SU-DHL-6 (cell line): ENCODE measurements around the gene PTPRK.

Experiments used
- H2AFZ ChIP-seq: fragments of 200-600 bp; sonication (generic); 2 replicates; pipeline ENCODE4 v1.6.1; 2014; ENCODE audit warnings: low read depth, mild to moderate bottlenecking, moderate library complexity, mixed read lengths, antibody characterized with exemption, low read length; ENCODE audit not compliant: severe bottlenecking
- H3F3A ChIP-seq: fragments of 200-600 bp; shearing (Covaris generic); 2 replicates; pipeline ENCODE4 v1.6.0; 2016; ENCODE audit warnings: antibody characterized with exemption, mild to moderate bottlenecking; ENCODE audit not compliant: insufficient read depth
- H3K27ac ChIP-seq: fragments of 200-600 bp; sonication (generic); 2 replicates; pipeline ENCODE4 v1.5.1; 2016; ENCODE audit warnings: low read depth, mild to moderate bottlenecking, low read length, moderate library complexity, mixed read lengths
- H3K27me3 ChIP-seq: fragments of 200-600 bp; sonication (generic), shearing (Covaris generic); 2 replicates; pipeline ENCODE4 v1.6.0; 2014; ENCODE audit warnings: mild to moderate bottlenecking, low read length
- H3K36me3 ChIP-seq: fragments of 200-600 bp; sonication (generic); 2 replicates; pipeline ENCODE4 v1.6.1; 2014; ENCODE audit warnings: mild to moderate bottlenecking, low read length, mixed read lengths
- H3K4me2 ChIP-seq: fragments of 300-600, 200-600 bp; shearing (Covaris generic), sonication (generic); 2 replicates; pipeline ENCODE4 v1.6.0; 2014; ENCODE audit warnings: low read length, low read depth, mild to moderate bottlenecking; ENCODE audit not compliant: poor library complexity, severe bottlenecking
- H3K4me3 ChIP-seq: fragments of 200-600 bp; sonication (generic); 2 replicates; pipeline ENCODE4 v1.5.1; 2014; ENCODE audit warnings: antibody characterized with exemption, low read length, mild to moderate bottlenecking, mixed read lengths; ENCODE audit not compliant: insufficient read depth, poor library complexity, severe bottlenecking
- H3K79me2 ChIP-seq: fragments of 200-600 bp; sonication (generic); 2 replicates; pipeline ENCODE4 v1.6.1; 2014; ENCODE audit warnings: mild to moderate bottlenecking, low read length, moderate library complexity; ENCODE audit not compliant: insufficient read depth
- H3K9ac ChIP-seq: fragments of 200-600 bp; sonication (generic); 2 replicates; pipeline ENCODE4 v1.7.0; 2014; ENCODE audit warnings: mild to moderate bottlenecking, low read length
- H3K9me2 ChIP-seq: fragments of 200-600 bp; sonication (generic); replicated peaks from 2 replicates; pipeline ENCODE4 v1.6.1; 2014; ENCODE audit warnings: low read length; ENCODE audit not compliant: insufficient read depth
- H3K9me3 ChIP-seq: fragments of 200-600 bp; sonication (generic); 2 replicates; pipeline ENCODE4 v1.6.1; 2014; ENCODE audit warnings: low read length, mixed read lengths; ENCODE audit not compliant: insufficient read depth
- H4K20me1 ChIP-seq: fragments of 200-600 bp; sonication (generic); 2 replicates; pipeline ENCODE4 v1.6.1; 2014; ENCODE audit warnings: low read depth, mild to moderate bottlenecking, antibody characterized with exemption, low read length, moderate library complexity, mixed read lengths
- CTCF ChIP-seq: fragments of 200-600 bp; sonication (generic); IDR thresholded peaks from one replicate; pipeline ENCODE4 v1.5.1; 2017; ENCODE audit warnings: antibody characterized with exemption, mild to moderate bottlenecking, low read length, moderate library complexity; ENCODE audit not compliant: insufficient read depth, poor library complexity, severe bottlenecking
- EZH2phosphoT487 ChIP-seq: fragments of 200-600 bp; sonication (generic), shearing (Covaris generic); conservative IDR thresholded peaks from 2 replicates; pipeline ENCODE4 v1.6.1; 2018; ENCODE audit warnings: mild to moderate bottlenecking, antibody characterized with exemption, low read length, moderate library complexity, mixed read lengths

PTPRK gene

GRCh38 chr6:127966616-127967015 lies 553.8 kb downstream of the PTPRK start:
- Histone ChIP-seq H3K9ac (no peak overlapping the region), H3K9me3 (no peaks in the 10 kb centered on the region), H3K4me3 (no peak overlapping the region), H4K20me1 (no peaks in the 10 kb centered on the region), H3F3A (no peaks in the 10 kb centered on the region), H3K9me2 (no peaks in the 10 kb centered on the region; the same call in 1 of the 2 replicates), H3K79me2 (no peaks in the 10 kb centered on the region), H2AFZ (no peak overlapping the region), H3K27me3 (no peaks in the 10 kb centered on the region), H3K36me3 (no peaks in the 10 kb centered on the region), H3K27ac (no peak overlapping the region), H3K4me2 (no peak overlapping the region)
- TF ChIP-seq CTCF (no peak), EZH2phosphoT487 (no peak)

- Histone ChIP-seq H3K27ac (no peak overlapping the region), H3K79me2 (no peaks in the 10 kb centered on the region), H3K4me3 (no peak overlapping the region), H3K9ac (no peak overlapping the region), H3F3A (no peaks in the 10 kb centered on the region), H3K36me3 (no peaks in the 10 kb centered on the region), H4K20me1 (no peaks in the 10 kb centered on the region), H3K9me3 (no peaks in the 10 kb centered on the region), H2AFZ (no peak overlapping the region), H3K4me2 (no peak overlapping the region), H3K9me2 (no peaks in the 10 kb centered on the region), H3K27me3 (no peaks in the 10 kb centered on the region)
- TF ChIP-seq CTCF (no peak), EZH2phosphoT487 (no peak)
Measured at GRCh38 chr6:127963495-127963894, 556.9 kb downstream of the PTPRK start.

- no peak overlapping the region for H3K9ac ChIP-seq
- H3K27ac ChIP-seq = no peak overlapping the region
- H3K36me3 ChIP-seq = no peaks in the 10 kb centered on the region
- H3K27me3 ChIP-seq = no peaks in the 10 kb centered on the region
- H3K79me2 ChIP-seq = no peaks in the 10 kb centered on the region
- TF ChIP-seq EZH2phosphoT487 = no peak
- no peaks in the 10 kb centered on the region for H3K9me3 ChIP-seq
- no peaks in the 10 kb centered on the region for H3F3A ChIP-seq
- no peaks in the 10 kb centered on the region for H4K20me1 ChIP-seq
- H3K4me2 ChIP-seq = no peak overlapping the region
- no peaks in the 10 kb centered on the region for H3K9me2 ChIP-seq
- no peak overlapping the region for H3K4me3 ChIP-seq
- H2AFZ ChIP-seq = no peak overlapping the region
Measured at GRCh38 chr6:127959869-127960268, 560.5 kb downstream of the PTPRK start.

GRCh38 chr6:127956956-127957355 lies 563.4 kb downstream of the PTPRK start:
- H3K27ac ChIP-seq = no peak overlapping the region
- H3K79me2 ChIP-seq = no peaks in the 10 kb centered on the region
- no peaks in the 10 kb centered on the region for H3K9me3 ChIP-seq
- no peak overlapping the region for H2AFZ ChIP-seq
- no peak for TF ChIP-seq EZH2phosphoT487
- TF ChIP-seq CTCF = no peak
- H4K20me1 ChIP-seq = no peaks in the 10 kb centered on the region
- H3K9me2 ChIP-seq = no peaks in the 10 kb centered on the region
- H3K4me2 ChIP-seq = no peak overlapping the region
- no peaks in the 10 kb centered on the region for H3K36me3 ChIP-seq
- H3K27me3 ChIP-seq = no peaks in the 10 kb centered on the region
- H3F3A ChIP-seq = no peaks in the 10 kb centered on the region
- H3K9ac ChIP-seq = no peak overlapping the region
- no peak overlapping the region for H3K4me3 ChIP-seq
